ENCODE results near the gene PLCXD3.

Gene PLCXD3

DNA sequence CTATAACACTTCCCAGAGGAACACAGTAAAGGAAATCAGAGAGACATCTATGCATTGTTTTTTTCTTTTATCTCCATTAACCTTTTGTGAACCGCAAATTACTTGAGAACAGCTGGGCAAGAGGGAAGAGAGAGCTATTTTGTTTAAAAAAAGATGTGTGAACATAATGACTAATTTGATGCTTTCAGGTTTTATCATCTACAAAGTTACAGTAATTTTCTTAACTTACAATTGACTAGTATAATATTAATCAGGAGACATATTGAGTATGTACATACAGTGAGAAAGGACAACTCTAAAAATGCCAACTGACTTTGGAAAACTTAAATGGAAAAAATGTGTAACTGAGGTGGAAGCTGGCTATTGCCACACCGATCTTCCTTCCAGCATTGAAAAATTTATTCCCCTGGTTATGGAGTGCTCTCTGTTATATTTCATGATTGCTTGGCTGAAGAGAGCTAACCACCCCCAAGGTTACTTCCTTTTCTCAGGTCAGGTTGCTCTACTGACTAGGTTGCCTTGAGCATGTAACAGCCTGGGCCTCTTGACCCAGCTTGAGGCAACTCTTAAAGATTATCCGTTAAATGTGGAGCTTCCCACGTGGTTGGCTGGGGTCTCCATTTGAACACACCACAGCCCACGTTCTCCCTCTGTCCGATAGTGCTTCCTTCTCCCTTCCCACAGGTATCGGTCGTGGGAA lies 234.4 kb downstream of the PLCXD3 start:
- DNase-seq = no peak

DNA sequence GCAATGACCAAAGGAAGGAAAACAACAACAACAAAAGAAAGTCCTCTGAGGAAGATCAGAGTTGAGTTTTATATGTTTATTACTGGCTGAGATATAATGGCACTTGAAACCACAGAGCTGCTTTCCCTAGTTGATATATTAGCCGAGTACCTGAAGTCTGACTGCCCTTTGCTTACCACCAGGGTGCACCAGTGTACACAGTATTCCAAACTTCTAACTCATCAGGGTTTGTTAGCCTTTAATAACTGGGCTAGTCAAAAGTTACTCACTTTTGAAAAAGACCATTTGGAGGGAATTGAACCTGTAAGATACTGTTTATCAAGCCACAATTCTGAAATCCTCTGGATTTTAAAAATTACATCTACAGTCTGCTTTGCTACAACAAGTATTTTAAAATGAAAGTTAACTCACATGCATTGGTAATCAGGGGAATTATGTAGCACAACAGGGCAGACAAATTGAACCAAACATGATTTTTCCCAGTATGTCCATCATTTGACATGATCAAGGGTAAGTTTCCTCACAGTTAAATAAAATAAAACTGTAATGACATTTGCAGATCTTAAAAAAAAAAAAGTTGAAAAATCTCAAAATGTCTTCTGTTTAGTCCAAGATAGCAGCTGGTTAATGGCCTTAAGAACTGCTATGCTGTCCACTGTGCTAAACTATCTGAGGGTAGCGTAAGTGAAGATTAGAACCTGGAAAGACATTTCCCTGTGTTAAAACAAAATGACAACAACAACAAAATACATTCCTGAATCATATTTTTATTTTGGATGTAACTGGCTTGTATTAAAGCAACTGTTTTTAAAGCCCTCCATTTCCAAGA lies 239.8 kb downstream of the PLCXD3 start:
- DNase-seq = no peak

DNA sequence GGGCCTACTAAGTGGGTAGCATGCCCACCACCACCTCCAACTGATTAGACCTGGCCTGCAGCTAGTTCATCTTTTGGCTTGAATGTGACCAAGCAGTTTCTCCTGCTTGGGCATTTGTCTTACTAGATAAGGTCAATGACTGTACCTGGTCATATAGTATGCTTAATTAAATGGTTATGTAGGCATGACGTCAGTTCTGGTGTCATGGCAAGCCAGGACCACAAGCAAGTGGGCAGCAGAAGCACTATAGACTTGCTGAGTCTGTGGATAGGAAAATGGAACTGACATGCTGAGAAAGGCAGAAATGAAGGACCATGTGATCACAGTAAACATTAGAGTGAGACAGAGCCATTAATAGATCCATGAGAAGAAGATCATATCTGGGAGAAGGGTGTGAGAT lies 241.5 kb downstream of the PLCXD3 start:
- DNase-seq = no peak

- DNase-seq = no peak
These were observed 244.0 kb downstream of the PLCXD3 start for GRCh38 chr5:41266377-41266776.

DNA sequence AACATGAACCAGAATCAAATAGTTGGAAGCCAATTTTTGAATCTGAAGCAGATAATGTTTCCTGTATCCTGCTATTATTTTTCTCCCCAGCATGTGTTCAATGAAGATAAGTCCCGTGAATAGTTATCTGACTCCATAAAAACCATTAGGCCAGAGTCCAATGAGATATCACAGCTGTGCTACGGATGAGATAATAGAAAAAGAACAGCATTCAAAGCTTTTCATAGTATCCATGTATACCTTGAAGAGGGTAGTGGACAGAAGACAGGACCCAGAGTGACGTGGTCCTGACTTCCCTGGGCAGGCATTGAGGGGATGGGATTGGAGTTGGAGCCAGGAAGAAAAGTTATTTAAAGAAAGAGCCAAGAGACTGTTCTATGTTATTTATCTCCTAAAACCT lies 246.4 kb downstream of the PLCXD3 start:
- DNase-seq = no peak

GRCh38 chr5:41263335-41263734 lies 247.1 kb downstream of the PLCXD3 start:
- no peak for DNase-seq

Data from CD4-positive, alpha-beta T cell treated with Interleukin-15 for 1 hour (primary cell).